Keratinocyte (primary cell): ENCODE results near the gene RAB4B. TPM values are rescaled to one million over a fixed set of nuclear protein-coding genes. Genes with fewer than 3 reads are reported as not detected.

ENCODE experiments used
- DNase-seq: peaks from one replicate; pipeline ENCODE4 v3.0.0-alpha.2; 2011; ENCODE audit warnings: low read depth, missing footprints, low spot score
- FAIRE-seq: peaks from 2 replicates; lab custom pipeline; 2011; peaks lifted over from hg19 to GRCh38; lab: Jason Lieb, UNC
- H2AFZ ChIP-seq: 2 replicates; pipeline ENCODE4 v1.6.0; 2012; ENCODE audit warnings: low read length, control low read depth, inconsistent platforms; ENCODE audit not compliant: control insufficient read depth
- H3K27ac ChIP-seq: 2 replicates; pipeline ENCODE4 v1.5.1; 2011; ENCODE audit warnings: low read length; ENCODE audit not compliant: control insufficient read depth, insufficient read depth
- H3K27me3 ChIP-seq: 3 replicates; pipeline ENCODE4 v1.6.0; 2011; ENCODE audit warnings: low read length; ENCODE audit not compliant: control insufficient read depth, insufficient read depth; ENCODE audit errors: extremely low read depth
- H3K36me3 ChIP-seq, 2 experiments: 2 replicates in 1 of 2; 3 replicates in 1 of 2; pipeline ENCODE4 v1.5.1; 2011; ENCODE audit warnings: low read length in 2 of 2, mild to moderate bottlenecking in 1 of 2; ENCODE audit not compliant: control insufficient read depth in 2 of 2, insufficient read depth in 2 of 2; ENCODE audit errors: extremely low read depth in 1 of 2
- H3K4me1 ChIP-seq: 3 replicates; pipeline ENCODE4 v1.5.1; 2011; ENCODE audit warnings: low read length; ENCODE audit not compliant: control insufficient read depth, insufficient read depth; ENCODE audit errors: extremely low read depth
- H3K4me2 ChIP-seq: 3 replicates; pipeline ENCODE4 v1.6.0; 2011; ENCODE audit warnings: low read depth, low read length; ENCODE audit not compliant: control insufficient read depth, insufficient read depth; ENCODE audit errors: extremely low read depth
- H3K4me3 ChIP-seq, 3 experiments: fragments of 200-600 bp in 1 of 3; sonication (generic) in 1 of 3; 2 replicates in 2 of 3; 3 replicates in 1 of 3; pipeline ENCODE4 v1.5.1; 2011 to 2016; ENCODE audit warnings: low read length in 3 of 3, mild to moderate bottlenecking in 3 of 3, control low read depth in 2 of 3, inconsistent platforms in 1 of 3, low read depth in 1 of 3, mixed read lengths in 1 of 3, mixed run types in 1 of 3, moderate library complexity in 1 of 3; ENCODE audit not compliant: control insufficient read depth in 2 of 3, insufficient read depth in 2 of 3; ENCODE audit errors: extremely low read depth in 1 of 3
- H3K79me2 ChIP-seq: 2 replicates; pipeline ENCODE4 v1.6.0; 2012; ENCODE audit warnings: low read length; ENCODE audit not compliant: control insufficient read depth, insufficient read depth
- H3K9ac ChIP-seq: 3 replicates; pipeline ENCODE4 v1.6.0; 2011; ENCODE audit warnings: low read length; ENCODE audit not compliant: control insufficient read depth, insufficient read depth; ENCODE audit errors: extremely low read depth
- H3K9me1 ChIP-seq: 3 replicates; pipeline ENCODE4 v1.6.0; 2011; ENCODE audit warnings: low read length; ENCODE audit not compliant: control insufficient read depth, insufficient read depth; ENCODE audit errors: extremely low read depth
- H3K9me3 ChIP-seq: 2 replicates; pipeline ENCODE4 v1.5.1; 2012; ENCODE audit warnings: low read depth, low read length; ENCODE audit not compliant: control insufficient read depth
- H4K20me1 ChIP-seq: 3 replicates; pipeline ENCODE4 v1.6.0; 2011; ENCODE audit warnings: low read length; ENCODE audit not compliant: control insufficient read depth, insufficient read depth; ENCODE audit errors: extremely low read depth
- EZH2 ChIP-seq: IDR thresholded peaks from one replicate; pipeline ENCODE4 v1.6.1; 2012; ENCODE audit warnings: inconsistent platforms, mild to moderate bottlenecking, low read length, moderate library complexity
- dilution Hi-C: fragments of 300-500 bp; cut with MboI; formaldehyde crosslinking; loops from one replicate; pipeline ENCODE4 v1.7.0; 2020; ENCODE audit warnings: low sequenced_read_pairs; ENCODE audit not compliant: extremely low pct_ligation_motif_present
- polyA plus RNA-seq, 5 experiments: library from polyadenylated mRNA; depleted of rRNA in 3 of 5; stranded (reverse) in 3 of 5; stranded (forward) in 1 of 5; unstranded in 1 of 5; fragments of >200 nt; gene quantifications; 1 replicate in 1 of 5; 2 replicates in 3 of 5; 3 replicates in 1 of 5; pipeline versions ENCODE4 v1.2.1 to v1.2.3, GENCODE V29; 2011 to 2012; ENCODE audit warnings: missing spikeins in 2 of 5, low read depth in 1 of 5, low replicate concordance in 1 of 5
- TF ChIP-seq, protein P1 (sequence below), 3 experiments: IDR thresholded peaks in 1 of 3; conservative IDR thresholded peaks in 1 of 3; optimal IDR thresholded peaks in 1 of 3; 2 replicates in 2 of 3; 3 replicates in 1 of 3; pipeline versions ENCODE3 to v1.5.1; 2011; ENCODE audit warnings: low read length in 3 of 3, mild to moderate bottlenecking in 3 of 3, moderate library complexity in 2 of 3, control low read depth in 1 of 3, inconsistent platforms in 1 of 3; ENCODE audit not compliant: insufficient read depth in 2 of 3; ENCODE audit errors: extremely low read depth in 1 of 3

The RAB4B gene
- polyA plus RNA-seq, 1 donor (not counting 4 experiments of a cell fraction or from before 2014, with no cell fraction given), result 15.0 TPM

DNA sequence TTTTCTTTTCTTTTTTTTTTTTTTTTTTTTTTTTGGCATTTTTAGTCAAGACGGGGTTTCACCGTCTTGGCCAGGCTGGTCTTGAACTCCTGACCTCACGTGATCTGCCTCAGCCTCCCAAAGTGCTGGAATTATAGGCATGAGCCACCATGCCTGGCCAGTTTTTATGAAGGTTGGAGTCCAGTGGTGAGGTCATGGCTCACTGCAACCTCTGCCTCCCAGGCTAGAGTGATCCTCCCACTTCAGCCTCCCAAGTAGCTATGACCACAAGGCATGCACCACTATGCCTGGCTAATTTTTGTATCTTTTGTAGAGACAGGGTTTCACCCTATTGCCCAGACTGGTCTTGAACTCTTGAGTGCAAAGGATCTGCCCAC, 22.8 kb upstream of the RAB4B start:
- Histone ChIP-seq H3K9me3 (no peaks in the 10 kb centered on the region), H3K9me1 (peaks cover 9% of the 10 kb centered on the region), H3K9ac (no peak overlapping the region), H3K27me3 (no peaks in the 10 kb centered on the region), H2AFZ (no peak overlapping the region), H3K4me2 (no peak overlapping the region), H4K20me1 (peaks cover 19% of the 10 kb centered on the region), H3K4me3 (no peak overlapping the region), H3K79me2 (peaks cover 80% of the 10 kb centered on the region), H3K27ac (no peak overlapping the region), H3K36me3 (peaks cover 22 to 53% of the 10 kb centered on the region in 2 experiments), H3K4me1 (peaks cover 33% of the 10 kb centered on the region)
- dilution Hi-C loops, result no loop called here
- FAIRE-seq, result no peak
- no peak for TF ChIP-seq EZH2
- TF ChIP-seq, protein P1, sequence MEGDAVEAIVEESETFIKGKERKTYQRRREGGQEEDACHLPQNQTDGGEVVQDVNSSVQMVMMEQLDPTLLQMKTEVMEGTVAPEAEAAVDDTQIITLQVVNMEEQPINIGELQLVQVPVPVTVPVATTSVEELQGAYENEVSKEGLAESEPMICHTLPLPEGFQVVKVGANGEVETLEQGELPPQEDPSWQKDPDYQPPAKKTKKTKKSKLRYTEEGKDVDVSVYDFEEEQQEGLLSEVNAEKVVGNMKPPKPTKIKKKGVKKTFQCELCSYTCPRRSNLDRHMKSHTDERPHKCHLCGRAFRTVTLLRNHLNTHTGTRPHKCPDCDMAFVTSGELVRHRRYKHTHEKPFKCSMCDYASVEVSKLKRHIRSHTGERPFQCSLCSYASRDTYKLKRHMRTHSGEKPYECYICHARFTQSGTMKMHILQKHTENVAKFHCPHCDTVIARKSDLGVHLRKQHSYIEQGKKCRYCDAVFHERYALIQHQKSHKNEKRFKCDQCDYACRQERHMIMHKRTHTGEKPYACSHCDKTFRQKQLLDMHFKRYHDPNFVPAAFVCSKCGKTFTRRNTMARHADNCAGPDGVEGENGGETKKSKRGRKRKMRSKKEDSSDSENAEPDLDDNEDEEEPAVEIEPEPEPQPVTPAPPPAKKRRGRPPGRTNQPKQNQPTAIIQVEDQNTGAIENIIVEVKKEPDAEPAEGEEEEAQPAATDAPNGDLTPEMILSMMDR (optimal IDR thresholded peaks at IDR 0.05 in 1 of 3, IDR thresholded peaks at IDR 0.05 in 1 of 3, conservative IDR thresholded peaks at IDR 0.05 in 1 of 3; ENCODE audit: extremely low read depth in 1 of 3, insufficient read depth in 2 of 3, low read length in 3 of 3), result no peak
- no peak for DNase-seq

GRCh38 chr19:40755791-40756190, 22.3 kb upstream of the RAB4B start:
- peaks cover 19% of the 10 kb centered on the region for H4K20me1 ChIP-seq
- FAIRE-seq (no peak), DNase-seq (no peak)
- no peak overlapping the region for H3K4me3 ChIP-seq
- peaks cover 81% of the 10 kb centered on the region for H3K79me2 ChIP-seq
- TF ChIP-seq, protein P1 (optimal IDR thresholded peaks at IDR 0.05 in 1 of 3, IDR thresholded peaks at IDR 0.05 in 1 of 3, conservative IDR thresholded peaks at IDR 0.05 in 1 of 3; ENCODE audit: extremely low read depth in 1 of 3, insufficient read depth in 2 of 3, low read length in 3 of 3), result no peak
- no peak for TF ChIP-seq EZH2
- H3K27ac ChIP-seq, result no peak overlapping the region
- no peaks in the 10 kb centered on the region for H3K27me3 ChIP-seq
- H3K4me2 ChIP-seq, result no peak overlapping the region
- peaks cover 25 to 58% of the 10 kb centered on the region in 2 experiments for H3K36me3 ChIP-seq
- H3K9me3 ChIP-seq, result no peaks in the 10 kb centered on the region
- H2AFZ ChIP-seq, result no peak overlapping the region
- H3K9ac ChIP-seq, result no peak overlapping the region
- peaks cover 9% of the 10 kb centered on the region for H3K9me1 ChIP-seq
- peaks cover 33% of the 10 kb centered on the region for H3K4me1 ChIP-seq
- dilution Hi-C loops, result no loop called here
